Stimulated activated CD8-positive, alpha-beta memory T cell treated with anti-CD3 and anti-CD28 coated beads, Interleukin-15, amount 100 ng/mL, for 48 hours (primary cell): ENCODE results near the gene DPY19L2.
"Not testable (repeated sequence)": the region's sequence is repeated elsewhere in the genome, so short reads cannot be mapped to it uniquely, and the experiment has no call there.

Source experiments
- DNase-seq, 2 donors: peaks; one replicate each; pipeline ENCODE4 v3.0.0-alpha.2; 2020; ENCODE audit warnings: low read depth in 2 of 2

Gene DPY19L2

GRCh38 chr12:63663005-63663404, 5.3 kb downstream of the DPY19L2 start:
- DNase-seq = not testable (repeated sequence)

GRCh38 chr12:63658501-63658900, 9.8 kb downstream of the DPY19L2 start:
- DNase-seq = not testable (repeated sequence)

GRCh38 chr12:63656407-63656806, 11.9 kb downstream of the DPY19L2 start:
- DNase-seq = not testable (repeated sequence)

GRCh38 chr12:63655543-63656257, 12.6 kb downstream of the DPY19L2 start:
- DNase-seq = not testable (repeated sequence)

- DNase-seq = not testable (repeated sequence)
These were observed 13.8 kb downstream of the DPY19L2 start for GRCh38 chr12:63654481-63654880.

- DNase-seq = not testable (repeated sequence)
These were observed 18.8 kb downstream of the DPY19L2 start for GRCh38 chr12:63649517-63649916.

- DNase-seq = not testable (repeated sequence)
These were observed 24.7 kb downstream of the DPY19L2 start for GRCh38 chr12:63643381-63644140.

- not testable (repeated sequence) for DNase-seq
These were observed 44.0 kb downstream of the DPY19L2 start for GRCh38 chr12:63624258-63624657.

GRCh38 chr12:63615544-63615943, 52.7 kb downstream of the DPY19L2 start:
- DNase-seq = not testable (repeated sequence)

GRCh38 chr12:63611285-63611684, 57.0 kb downstream of the DPY19L2 start:
- not testable (repeated sequence) for DNase-seq

GRCh38 chr12:63609281-63609680, 59.0 kb downstream of the DPY19L2 start:
- DNase-seq = not testable (repeated sequence)

GRCh38 chr12:63604985-63605384, 63.3 kb downstream of the DPY19L2 start:
- not testable (repeated sequence) for DNase-seq

GRCh38 chr12:63594828-63595227, 73.5 kb downstream of the DPY19L2 start:
- DNase-seq = not testable (repeated sequence)

GRCh38 chr12:63584426-63584825, 83.9 kb downstream of the DPY19L2 start:
- DNase-seq = not testable (repeated sequence)

- DNase-seq = not testable (repeated sequence)
These were observed 85.0 kb downstream of the DPY19L2 start for GRCh38 chr12:63583289-63583688.

- DNase-seq = not testable (repeated sequence)
These were observed 90.7 kb downstream of the DPY19L2 start for GRCh38 chr12:63577631-63578030.

GRCh38 chr12:63572038-63572437, 96.3 kb downstream of the DPY19L2 start:
- not testable (repeated sequence) for DNase-seq

GRCh38 chr12:63558445-63558844, 109.8 kb downstream of the DPY19L2 start:
- DNase-seq = not testable (repeated sequence)

GRCh38 chr12:63551397-63551796, 116.9 kb downstream of the DPY19L2 start:
- not testable (repeated sequence) for DNase-seq

- DNase-seq = not testable (repeated sequence)
These were observed 119.3 kb downstream of the DPY19L2 start for GRCh38 chr12:63549034-63549433.

- DNase-seq = not testable (repeated sequence)
These were observed 122.9 kb downstream of the DPY19L2 start for GRCh38 chr12:63545298-63545916.

- DNase-seq = not testable (repeated sequence)
These were observed 129.6 kb downstream of the DPY19L2 start for GRCh38 chr12:63538656-63539055.
